ENCODE data around the gene PTPRD. TPM values are rescaled to one million over a fixed set of nuclear protein-coding genes. Genes with fewer than 3 reads are reported as not detected.

PTPRD gene
- polyA plus RNA-seq, 1 donor = 55.8 TPM

- DNase-seq (ENCODE audit: low read depth) = no peak
Observed at GRCh38 chr9:10268531-10269485, 344.0 kb downstream of the PTPRD start.

- DNase-seq (ENCODE audit: low read depth) = no peak
Observed at GRCh38 chr9:10265153-10265631, 347.6 kb downstream of the PTPRD start.

- no peak for DNase-seq (ENCODE audit: low read depth)
Observed at GRCh38 chr9:10260501-10260900, 352.3 kb downstream of the PTPRD start.

GRCh38 chr9:10259668-10260067 is 353.1 kb downstream of the PTPRD start:
- DNase-seq (ENCODE audit: low read depth) = no peak

- no peak for DNase-seq (ENCODE audit: low read depth)
Observed at GRCh38 chr9:10255758-10256157, 357.0 kb downstream of the PTPRD start.

DNA sequence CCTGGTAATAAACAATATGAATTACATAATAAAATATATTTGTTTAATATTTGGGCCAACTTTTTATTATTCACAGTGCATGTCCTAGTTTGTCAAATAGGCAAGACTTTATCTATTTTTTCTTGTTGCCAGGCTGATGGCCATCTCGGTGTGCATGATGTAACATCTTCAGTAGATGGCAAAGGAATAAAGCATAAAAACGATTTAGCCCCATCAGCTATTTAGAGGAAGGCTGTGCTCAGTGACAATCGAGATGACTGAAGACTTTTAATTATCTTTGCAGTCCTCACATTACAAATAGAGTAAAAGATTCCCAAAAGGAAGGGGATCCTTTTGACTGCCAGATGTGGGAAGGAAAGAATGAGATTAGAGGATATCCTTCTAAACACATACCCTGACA is 358.5 kb downstream of the PTPRD start:
- no peak for DNase-seq (ENCODE audit: low read depth)

GRCh38 chr9:10253341-10253740 is 359.5 kb downstream of the PTPRD start:
- no peak for DNase-seq (ENCODE audit: low read depth)

DNA sequence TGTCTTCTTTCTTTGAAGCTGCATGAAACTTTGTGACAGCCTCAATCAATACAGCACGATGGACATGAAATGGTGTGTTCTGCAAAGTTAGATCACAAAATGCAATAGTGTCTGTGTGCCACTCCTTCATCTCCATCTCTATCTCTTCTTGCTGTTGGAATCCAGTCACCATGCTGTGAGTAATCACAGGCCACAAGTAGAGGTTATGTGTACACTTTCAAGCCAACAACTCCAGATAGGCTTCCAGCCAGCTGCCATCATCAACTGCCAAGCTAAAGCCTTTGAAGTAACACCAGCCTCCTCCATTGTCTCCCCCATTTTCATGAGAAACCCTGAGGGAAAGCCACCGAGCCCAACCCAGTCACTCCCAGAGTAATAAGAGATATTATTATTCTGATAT is 360.6 kb downstream of the PTPRD start:
- no peak for DNase-seq (ENCODE audit: low read depth)

- DNase-seq (ENCODE audit: low read depth) = no peak
Observed at GRCh38 chr9:10251490-10251889, 361.3 kb downstream of the PTPRD start.

DNA sequence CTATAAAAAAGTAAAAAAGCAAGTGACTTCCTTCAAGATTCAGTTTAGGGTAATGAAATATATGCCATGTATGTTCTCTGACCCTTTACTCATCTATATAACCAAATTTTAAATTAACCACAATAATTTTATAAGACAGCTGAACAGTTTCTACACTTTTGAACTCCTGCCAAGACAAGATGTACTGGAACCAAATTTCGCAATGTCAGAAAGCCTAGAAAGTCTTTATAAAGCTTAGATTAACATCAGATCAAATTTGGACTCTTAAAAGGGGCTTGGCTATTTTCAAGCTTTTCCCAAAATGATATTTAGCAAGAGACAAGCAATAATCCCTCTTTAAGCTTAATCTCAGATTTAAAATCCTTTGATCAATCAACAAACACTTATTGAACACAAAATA is 362.6 kb downstream of the PTPRD start:
- no peak for DNase-seq (ENCODE audit: low read depth)

- no peak for DNase-seq (ENCODE audit: low read depth)
Observed at GRCh38 chr9:10248890-10249289, 363.9 kb downstream of the PTPRD start.

- no peak for DNase-seq (ENCODE audit: low read depth)
Observed at GRCh38 chr9:10242255-10242654, 370.5 kb downstream of the PTPRD start.

DNA sequence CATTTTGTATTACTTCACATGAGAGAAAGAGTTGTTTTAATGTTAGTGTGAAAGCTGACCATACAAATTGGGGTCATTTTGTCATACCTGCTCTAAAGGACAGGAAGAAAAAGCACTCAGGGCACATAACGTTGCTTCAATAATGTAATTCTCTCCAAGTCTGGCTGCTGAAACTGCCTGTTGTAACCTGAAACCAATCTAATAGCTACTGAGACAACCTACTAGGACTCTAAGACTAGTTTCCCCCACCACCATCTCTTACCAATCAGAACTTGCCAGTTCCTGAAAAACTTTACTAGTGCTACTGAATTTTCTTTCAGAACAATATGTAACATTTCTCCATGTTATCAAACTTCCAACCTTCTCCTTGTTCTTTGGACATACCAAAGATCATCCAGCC is 374.7 kb downstream of the PTPRD start:
- DNase-seq (ENCODE audit: low read depth) = no peak

DNA sequence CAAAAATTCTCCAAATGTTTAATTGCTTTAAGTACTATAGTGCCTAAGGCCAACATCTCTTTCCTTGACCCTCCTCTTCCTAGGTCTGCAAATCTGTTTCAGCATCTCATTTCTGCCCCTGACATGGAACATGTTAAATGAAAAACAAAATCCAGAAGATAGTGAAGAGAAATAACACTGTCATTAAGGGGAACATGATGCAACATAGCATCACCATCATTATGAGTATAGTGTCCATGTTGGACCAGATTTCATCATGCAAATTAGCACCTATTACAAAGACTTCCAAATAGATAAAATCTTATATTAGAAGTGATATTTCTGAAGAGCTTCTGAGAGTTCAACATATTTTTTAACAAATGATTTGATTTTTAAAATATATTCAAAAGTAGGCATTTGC is 375.2 kb downstream of the PTPRD start:
- DNase-seq (ENCODE audit: low read depth) = no peak

DNA sequence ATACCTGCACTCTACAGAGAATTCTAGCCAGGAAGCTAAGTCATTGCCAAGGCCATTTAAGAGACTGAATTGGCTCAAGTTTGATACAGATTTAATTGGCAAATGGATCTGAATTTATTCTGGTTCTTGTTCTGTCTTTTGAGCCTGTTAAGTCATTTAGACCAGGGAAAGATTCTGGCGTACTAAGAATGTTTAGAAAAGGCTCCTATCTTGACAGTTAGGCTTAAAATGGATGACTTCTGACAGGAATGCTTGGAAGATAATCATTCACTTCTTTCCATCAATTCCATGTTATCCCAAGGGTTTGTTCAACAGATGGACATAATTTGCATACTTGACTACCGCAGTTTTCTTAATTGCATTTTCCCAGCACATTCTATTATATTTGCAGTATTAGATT is 376.6 kb downstream of the PTPRD start:
- DNase-seq (ENCODE audit: low read depth) = no peak

GRCh38 chr9:10235376-10235775 is 377.4 kb downstream of the PTPRD start:
- no peak for DNase-seq (ENCODE audit: low read depth)

DNA sequence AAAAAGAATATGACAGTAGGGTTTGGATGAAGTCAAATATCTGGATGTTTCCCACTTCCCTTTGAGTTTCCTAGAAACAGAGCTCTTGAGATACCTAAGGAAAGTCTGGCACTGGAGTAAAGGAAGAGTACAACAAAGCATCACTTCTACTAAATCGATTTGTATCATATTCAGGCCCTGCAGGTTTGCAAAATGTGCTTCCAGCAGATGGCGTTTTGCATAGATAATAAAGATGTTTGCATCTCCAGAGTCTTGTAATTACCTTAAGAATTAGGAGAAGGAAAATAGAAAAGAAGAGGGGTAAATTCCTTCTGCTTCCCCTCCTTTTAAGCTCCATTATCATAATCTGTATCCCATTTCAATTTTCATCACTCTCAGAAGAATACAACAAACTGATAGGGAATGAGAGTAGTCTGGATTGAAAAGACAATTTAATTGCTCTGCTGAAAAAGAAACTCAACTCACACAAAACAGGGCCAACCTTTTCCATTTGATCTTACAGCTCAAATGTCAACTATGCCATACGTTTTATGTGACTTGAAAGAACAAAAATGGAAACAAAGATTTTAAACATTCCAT is 380.4 kb downstream of the PTPRD start:
- no peak for DNase-seq (ENCODE audit: low read depth)

DNA sequence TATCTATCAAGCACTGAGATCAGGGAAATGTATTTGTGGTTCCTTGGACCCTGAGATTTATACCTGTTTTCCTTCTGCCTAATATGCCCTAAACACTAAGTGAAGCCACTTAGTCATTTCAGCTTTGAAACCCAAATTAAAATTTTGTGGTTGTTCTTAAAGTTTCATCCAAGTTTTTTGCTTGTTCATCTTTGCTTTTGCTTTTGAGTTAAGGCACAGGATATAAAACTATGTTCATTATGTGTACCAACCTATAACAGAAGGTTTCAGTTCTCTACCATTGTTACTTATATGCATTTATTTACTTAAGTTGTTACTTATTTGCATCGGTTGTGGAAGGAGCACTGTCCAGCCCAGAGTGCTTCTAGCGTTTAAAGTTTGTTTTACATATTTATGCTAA is 382.3 kb downstream of the PTPRD start:
- no peak for DNase-seq (ENCODE audit: low read depth)

- no peak for DNase-seq (ENCODE audit: low read depth)
Observed at GRCh38 chr9:10228082-10228481, 384.7 kb downstream of the PTPRD start.

DNA sequence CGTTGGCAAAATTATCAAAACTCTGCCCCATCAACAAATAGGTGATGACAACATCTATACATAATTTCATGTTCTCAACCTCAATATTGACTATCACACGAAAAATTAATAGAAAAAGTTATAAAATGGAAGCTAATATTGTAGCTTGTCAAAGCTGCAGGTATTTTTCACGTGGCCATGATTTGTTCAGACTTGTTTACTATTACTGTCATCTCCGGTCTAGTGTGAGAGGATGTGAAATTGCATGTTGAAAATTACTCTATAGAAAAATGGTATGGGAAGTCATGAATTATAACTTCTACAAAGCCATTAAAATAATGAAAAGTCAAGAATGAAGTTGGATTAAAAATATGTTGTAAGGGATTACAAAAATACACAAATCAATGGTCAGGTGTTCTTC is 385.8 kb downstream of the PTPRD start:
- no peak for DNase-seq (ENCODE audit: low read depth)

DNA sequence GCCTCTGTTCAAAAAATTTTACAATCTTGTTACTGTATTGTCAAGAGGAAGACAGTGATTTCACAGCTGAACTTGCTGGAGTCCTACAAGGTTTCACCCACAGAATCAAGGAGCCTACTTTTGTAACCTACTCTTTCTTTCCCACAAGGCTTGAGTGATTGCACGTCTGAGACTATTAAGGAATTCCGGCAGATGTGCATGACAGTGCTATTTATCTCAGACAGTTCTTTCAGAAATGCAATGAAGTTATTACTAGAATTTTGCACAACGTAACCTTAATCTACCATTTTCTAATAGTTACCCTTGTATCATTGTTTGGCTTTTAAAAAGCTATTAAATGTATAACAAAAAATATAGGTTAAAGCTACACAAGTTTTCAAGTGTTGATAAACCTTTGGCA is 400.1 kb downstream of the PTPRD start:
- DNase-seq (ENCODE audit: low read depth) = no peak

DNA sequence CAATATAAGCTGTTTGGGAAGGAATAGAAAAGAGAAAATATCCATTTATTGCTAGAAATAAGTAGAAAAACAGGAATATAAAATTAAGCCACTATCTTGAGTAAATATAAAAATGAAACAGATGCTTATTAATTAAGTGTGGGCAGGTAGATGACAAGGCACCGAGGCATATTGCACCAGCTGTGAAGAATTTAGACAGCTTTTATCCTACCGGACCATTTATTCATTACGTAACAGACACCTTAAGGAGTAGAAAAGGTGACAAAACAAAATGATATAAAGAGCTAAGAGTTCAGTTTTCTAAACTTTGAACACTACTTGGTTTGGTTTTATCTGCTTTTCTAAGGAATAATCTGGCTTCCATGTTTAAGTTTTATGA is 404.1 kb downstream of the PTPRD start:
- DNase-seq (ENCODE audit: low read depth) = no peak

DNA sequence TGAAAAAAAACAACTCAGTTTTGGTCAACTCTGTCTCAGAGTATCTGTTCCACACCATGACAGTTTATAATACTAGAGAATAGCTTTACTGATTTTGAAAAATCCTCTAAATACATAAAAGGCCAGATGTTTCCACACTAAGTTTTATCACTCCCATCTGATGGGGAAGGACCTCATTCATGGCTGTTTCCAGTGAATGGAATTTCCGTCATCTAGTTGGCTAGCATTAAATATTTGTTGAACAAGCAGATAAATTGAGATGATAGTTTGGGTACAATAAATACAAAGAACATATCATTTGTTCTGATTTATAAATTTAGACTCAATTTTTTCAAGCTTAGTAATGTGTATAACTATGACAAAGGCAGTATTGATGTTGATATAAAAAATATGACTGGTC is 408.5 kb downstream of the PTPRD start:
- DNase-seq (ENCODE audit: low read depth) = no peak

Data from forelimb muscle (tissue), 1 donor.